ENCODE data around the gene TECR. TPM values are rescaled to one million over a fixed set of nuclear protein-coding genes. Genes with fewer than 3 reads are reported as not detected.
A peak's percentile ranks its signal among the peaks of the same experiment; 100 is the strongest.

The TECR gene
- total and polyA plus RNA-seq, 9 of the 15 experiments (the other 6 are each of a cell fraction or from before 2014, with no cell fraction given): 29.3 to 211 (median 81.4) TPM

DNA sequence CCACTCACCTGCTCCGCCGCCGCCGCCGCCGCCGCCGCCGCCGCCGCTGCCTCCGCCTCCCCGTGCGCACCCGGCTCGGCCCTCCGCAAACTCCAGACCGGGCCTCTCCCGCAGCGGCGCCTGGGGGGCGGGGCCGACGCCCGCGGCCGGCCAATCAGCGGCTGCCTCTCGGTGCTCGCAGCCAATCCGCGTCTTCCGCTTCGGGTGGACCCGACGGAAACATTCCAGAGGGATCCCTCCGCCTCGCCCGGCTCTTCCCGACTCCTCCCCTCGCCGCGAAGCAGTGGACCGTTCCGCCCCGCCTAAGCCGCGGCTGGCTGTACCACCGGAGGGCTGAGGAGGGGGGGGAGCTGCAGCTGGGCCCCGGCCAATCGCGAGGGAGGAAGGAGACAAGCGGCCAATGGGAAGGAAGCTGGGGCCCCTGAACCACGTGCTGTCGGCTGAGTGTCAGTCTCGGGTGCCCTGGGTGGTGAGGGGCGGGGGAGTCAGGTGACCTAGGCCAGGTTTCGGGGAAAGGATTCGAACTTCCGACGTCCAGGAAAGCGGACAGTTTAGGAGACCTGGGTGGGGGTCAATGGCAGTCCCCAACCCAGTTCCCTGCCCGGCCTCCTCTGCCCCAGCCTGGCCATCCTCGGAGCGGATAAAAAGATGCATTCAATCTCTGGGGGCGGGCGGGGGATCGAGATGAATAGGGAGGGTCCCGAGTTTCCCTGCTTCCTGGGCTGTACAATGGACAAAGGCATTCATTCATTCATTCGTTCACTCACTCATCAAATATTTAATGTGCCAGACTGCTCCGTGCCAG is 33.2 kb upstream of the TECR start, which contains the start of gene GIPC1 (continued):
- TF ChIP-seq, protein P1, sequence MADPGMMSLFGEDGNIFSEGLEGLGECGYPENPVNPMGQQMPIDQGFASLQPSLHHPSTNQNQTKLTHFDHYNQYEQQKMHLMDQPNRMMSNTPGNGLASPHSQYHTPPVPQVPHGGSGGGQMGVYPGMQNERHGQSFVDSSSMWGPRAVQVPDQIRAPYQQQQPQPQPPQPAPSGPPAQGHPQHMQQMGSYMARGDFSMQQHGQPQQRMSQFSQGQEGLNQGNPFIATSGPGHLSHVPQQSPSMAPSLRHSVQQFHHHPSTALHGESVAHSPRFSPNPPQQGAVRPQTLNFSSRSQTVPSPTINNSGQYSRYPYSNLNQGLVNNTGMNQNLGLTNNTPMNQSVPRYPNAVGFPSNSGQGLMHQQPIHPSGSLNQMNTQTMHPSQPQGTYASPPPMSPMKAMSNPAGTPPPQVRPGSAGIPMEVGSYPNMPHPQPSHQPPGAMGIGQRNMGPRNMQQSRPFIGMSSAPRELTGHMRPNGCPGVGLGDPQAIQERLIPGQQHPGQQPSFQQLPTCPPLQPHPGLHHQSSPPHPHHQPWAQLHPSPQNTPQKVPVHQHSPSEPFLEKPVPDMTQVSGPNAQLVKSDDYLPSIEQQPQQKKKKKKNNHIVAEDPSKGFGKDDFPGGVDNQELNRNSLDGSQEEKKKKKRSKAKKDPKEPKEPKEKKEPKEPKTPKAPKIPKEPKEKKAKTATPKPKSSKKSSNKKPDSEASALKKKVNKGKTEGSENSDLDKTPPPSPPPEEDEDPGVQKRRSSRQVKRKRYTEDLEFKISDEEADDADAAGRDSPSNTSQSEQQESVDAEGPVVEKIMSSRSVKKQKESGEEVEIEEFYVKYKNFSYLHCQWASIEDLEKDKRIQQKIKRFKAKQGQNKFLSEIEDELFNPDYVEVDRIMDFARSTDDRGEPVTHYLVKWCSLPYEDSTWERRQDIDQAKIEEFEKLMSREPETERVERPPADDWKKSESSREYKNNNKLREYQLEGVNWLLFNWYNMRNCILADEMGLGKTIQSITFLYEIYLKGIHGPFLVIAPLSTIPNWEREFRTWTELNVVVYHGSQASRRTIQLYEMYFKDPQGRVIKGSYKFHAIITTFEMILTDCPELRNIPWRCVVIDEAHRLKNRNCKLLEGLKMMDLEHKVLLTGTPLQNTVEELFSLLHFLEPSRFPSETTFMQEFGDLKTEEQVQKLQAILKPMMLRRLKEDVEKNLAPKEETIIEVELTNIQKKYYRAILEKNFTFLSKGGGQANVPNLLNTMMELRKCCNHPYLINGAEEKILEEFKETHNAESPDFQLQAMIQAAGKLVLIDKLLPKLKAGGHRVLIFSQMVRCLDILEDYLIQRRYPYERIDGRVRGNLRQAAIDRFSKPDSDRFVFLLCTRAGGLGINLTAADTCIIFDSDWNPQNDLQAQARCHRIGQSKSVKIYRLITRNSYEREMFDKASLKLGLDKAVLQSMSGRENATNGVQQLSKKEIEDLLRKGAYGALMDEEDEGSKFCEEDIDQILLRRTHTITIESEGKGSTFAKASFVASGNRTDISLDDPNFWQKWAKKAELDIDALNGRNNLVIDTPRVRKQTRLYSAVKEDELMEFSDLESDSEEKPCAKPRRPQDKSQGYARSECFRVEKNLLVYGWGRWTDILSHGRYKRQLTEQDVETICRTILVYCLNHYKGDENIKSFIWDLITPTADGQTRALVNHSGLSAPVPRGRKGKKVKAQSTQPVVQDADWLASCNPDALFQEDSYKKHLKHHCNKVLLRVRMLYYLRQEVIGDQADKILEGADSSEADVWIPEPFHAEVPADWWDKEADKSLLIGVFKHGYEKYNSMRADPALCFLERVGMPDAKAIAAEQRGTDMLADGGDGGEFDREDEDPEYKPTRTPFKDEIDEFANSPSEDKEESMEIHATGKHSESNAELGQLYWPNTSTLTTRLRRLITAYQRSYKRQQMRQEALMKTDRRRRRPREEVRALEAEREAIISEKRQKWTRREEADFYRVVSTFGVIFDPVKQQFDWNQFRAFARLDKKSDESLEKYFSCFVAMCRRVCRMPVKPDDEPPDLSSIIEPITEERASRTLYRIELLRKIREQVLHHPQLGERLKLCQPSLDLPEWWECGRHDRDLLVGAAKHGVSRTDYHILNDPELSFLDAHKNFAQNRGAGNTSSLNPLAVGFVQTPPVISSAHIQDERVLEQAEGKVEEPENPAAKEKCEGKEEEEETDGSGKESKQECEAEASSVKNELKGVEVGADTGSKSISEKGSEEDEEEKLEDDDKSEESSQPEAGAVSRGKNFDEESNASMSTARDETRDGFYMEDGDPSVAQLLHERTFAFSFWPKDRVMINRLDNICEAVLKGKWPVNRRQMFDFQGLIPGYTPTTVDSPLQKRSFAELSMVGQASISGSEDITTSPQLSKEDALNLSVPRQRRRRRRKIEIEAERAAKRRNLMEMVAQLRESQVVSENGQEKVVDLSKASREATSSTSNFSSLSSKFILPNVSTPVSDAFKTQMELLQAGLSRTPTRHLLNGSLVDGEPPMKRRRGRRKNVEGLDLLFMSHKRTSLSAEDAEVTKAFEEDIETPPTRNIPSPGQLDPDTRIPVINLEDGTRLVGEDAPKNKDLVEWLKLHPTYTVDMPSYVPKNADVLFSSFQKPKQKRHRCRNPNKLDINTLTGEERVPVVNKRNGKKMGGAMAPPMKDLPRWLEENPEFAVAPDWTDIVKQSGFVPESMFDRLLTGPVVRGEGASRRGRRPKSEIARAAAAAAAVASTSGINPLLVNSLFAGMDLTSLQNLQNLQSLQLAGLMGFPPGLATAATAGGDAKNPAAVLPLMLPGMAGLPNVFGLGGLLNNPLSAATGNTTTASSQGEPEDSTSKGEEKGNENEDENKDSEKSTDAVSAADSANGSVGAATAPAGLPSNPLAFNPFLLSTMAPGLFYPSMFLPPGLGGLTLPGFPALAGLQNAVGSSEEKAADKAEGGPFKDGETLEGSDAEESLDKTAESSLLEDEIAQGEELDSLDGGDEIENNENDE (IDR thresholded peaks at IDR 0.05; ENCODE audit: low read depth, low read length): no peak
- TF ChIP-seq DDX20 (tag; IDR thresholded peaks at IDR 0.05; ENCODE audit: low read depth) (no peak), LCOR (CRISPR knock-in tag; IDR thresholded peaks at IDR 0.05) (peak; percentile 71; the same call in 1 of the 2 replicates), ZNF695 (CRISPR knock-in tag; IDR thresholded peaks at IDR 0.05) (0 out of 2 replicates have a peak, but pooled peaks have one; percentile 12), RHOXF2B (CRISPR knock-in tag; conservative IDR thresholded peaks at IDR 0.05) (no peak), ARID3B (CRISPR knock-in tag; IDR thresholded peaks at IDR 0.05; ENCODE audit: borderline replicate concordance) (no peak), GTF2E2 (tag; IDR thresholded peaks at IDR 0.05) (no peak), ZNF431 (CRISPR knock-in tag; IDR thresholded peaks at IDR 0.05) (no peak; the same call in 1 of the 2 replicates), ATF1 (CRISPR knock-in tag; IDR thresholded peaks at IDR 0.05) (no peak), ATF1 (tag; IDR thresholded peaks at IDR 0.05) (peak; percentile 83), SIX5 (IDR thresholded peaks at IDR 0.05; ENCODE audit: borderline replicate concordance in 1 of 2, insufficient read depth in 1 of 2, low read depth in 1 of 2, low read length in 2 of 2) (peak; percentile 14 to 32; a peak in 1 of 4 replicates), RFX7 (CRISPR knock-in tag; IDR thresholded peaks at IDR 0.05) (no peak), ETV1 (tag; conservative IDR thresholded peaks at IDR 0.05; ENCODE audit: low read depth) (no peak), PTBP1 (IDR thresholded peaks at IDR 0.05; ENCODE audit: low read depth, low read length) (no peak)
